ENCODE data around the gene SURF6. TPM values are rescaled to one million over a fixed set of nuclear protein-coding genes. Genes with fewer than 3 reads are reported as not detected.

The SURF6 gene
- total and polyA plus RNA-seq, 5 donors from 2014 or later = 5.4 to 14.6 (median 7.5) TPM

- DNase-seq = no peak
- peaks cover 25% of the 10 kb centered on the region for H3K36me3 Mint-ChIP-seq
Observed at GRCh38 chr9:133344979-133345378, 9.0 kb upstream of the SURF6 start.

GRCh38 chr9:133344071-133344470 is 8.1 kb upstream of the SURF6 start:
- no peaks in the 10 kb centered on the region for H3K9me3 Mint-ChIP-seq
- Histone ChIP-seq H3K4me1 (ENCODE audit: control insufficient read depth, insufficient read depth, low read length, poor library complexity, severe bottlenecking) (peaks cover 34% of the 10 kb centered on the region), H3K27ac (ENCODE audit: insufficient read depth, low read length, poor library complexity, severe bottlenecking) (no peak overlapping the region), H3K4me3 (ENCODE audit: low read depth, low read length) (no peak overlapping the region), H3K9me3 (ENCODE audit: control insufficient read depth in 2 of 2, low read length in 2 of 2) (no peaks in the 10 kb centered on the region), H3K27me3 (ENCODE audit: control insufficient read depth, insufficient read depth, low read length) (no peaks in the 10 kb centered on the region), H3K36me3 (ENCODE audit: control insufficient read depth, insufficient read depth, low read length) (peaks cover 28% of the 10 kb centered on the region)
- H3K36me3 Mint-ChIP-seq = peaks cover 27% of the 10 kb centered on the region
- H3K27ac Mint-ChIP-seq = no peak overlapping the region
- peak overlapping the region in 1 of 4 donors; percentile 88 for H3K4me3 Mint-ChIP-seq
- no peak for ATAC-seq (ENCODE audit: low read depth in 2 of 2)
- H3K27me3 Mint-ChIP-seq = no peaks in the 10 kb centered on the region
- no peak for DNase-seq
- peaks cover 0 to 60% (median 33%) of the 10 kb centered on the region in 4 donors for H3K4me1 Mint-ChIP-seq

More at GRCh38 chr9:133344979-133345378, 9.0 kb upstream of the SURF6 start:
- Histone ChIP-seq H3K4me1 (ENCODE audit: control insufficient read depth, insufficient read depth, low read length, poor library complexity, severe bottlenecking) (peaks cover 39% of the 10 kb centered on the region), H3K4me3 (ENCODE audit: low read depth, low read length) (no peak overlapping the region), H3K27me3 (ENCODE audit: control insufficient read depth, insufficient read depth, low read length) (no peaks in the 10 kb centered on the region), H3K36me3 (ENCODE audit: control insufficient read depth, insufficient read depth, low read length) (peaks cover 37% of the 10 kb centered on the region), H3K9me3 (ENCODE audit: control insufficient read depth in 2 of 2, low read length in 2 of 2) (no peaks in the 10 kb centered on the region), H3K27ac (ENCODE audit: insufficient read depth, low read length, poor library complexity, severe bottlenecking) (no peak overlapping the region)
- H3K27ac Mint-ChIP-seq = no peak overlapping the region
- H3K9me3 Mint-ChIP-seq = no peaks in the 10 kb centered on the region
- no peaks in the 10 kb centered on the region for H3K27me3 Mint-ChIP-seq
- H3K4me1 Mint-ChIP-seq = peaks cover 0 to 59% (median 36%) of the 10 kb centered on the region in 4 donors
- H3K4me3 Mint-ChIP-seq = peak overlapping the region in 2 of 4 donors; percentile 36 to 88
- no peak for ATAC-seq (ENCODE audit: low read depth in 2 of 2)

GRCh38 chr9:133342570-133342969 is 6.6 kb upstream of the SURF6 start:
- Mint-ChIP-seq H3K36me3 (peaks cover 20% of the 10 kb centered on the region), H3K9me3 (no peaks in the 10 kb centered on the region), H3K4me3 (no peak overlapping the region), H3K27me3 (no peaks in the 10 kb centered on the region), H3K4me1 (peaks cover 0 to 56% (median 25%) of the 10 kb centered on the region in 4 donors), H3K27ac (no peak overlapping the region)
- Histone ChIP-seq H3K4me3 (ENCODE audit: low read depth, low read length) (no peak overlapping the region), H3K4me1 (ENCODE audit: control insufficient read depth, insufficient read depth, low read length, poor library complexity, severe bottlenecking) (peaks cover 27% of the 10 kb centered on the region), H3K9me3 (ENCODE audit: control insufficient read depth in 2 of 2, low read length in 2 of 2) (no peaks in the 10 kb centered on the region), H3K36me3 (ENCODE audit: control insufficient read depth, insufficient read depth, low read length) (peaks cover 27% of the 10 kb centered on the region), H3K27me3 (ENCODE audit: control insufficient read depth, insufficient read depth, low read length) (no peaks in the 10 kb centered on the region), H3K27ac (ENCODE audit: insufficient read depth, low read length, poor library complexity, severe bottlenecking) (no peak overlapping the region)
- ATAC-seq (ENCODE audit: low read depth in 2 of 2) (no peak), DNase-seq (no peak)

- H3K4me1 ChIP-seq (ENCODE audit: control insufficient read depth, insufficient read depth, low read length, poor library complexity, severe bottlenecking) = peaks cover 26% of the 10 kb centered on the region
- no peak for DNase-seq
Observed at GRCh38 chr9:133342069-133342406, 6.0 kb upstream of the SURF6 start.

GRCh38 chr9:133341369-133342068 is 5.5 kb upstream of the SURF6 start:
- Histone ChIP-seq H3K27ac (ENCODE audit: insufficient read depth, low read length, poor library complexity, severe bottlenecking) (no peak overlapping the region), H3K27me3 (ENCODE audit: control insufficient read depth, insufficient read depth, low read length) (no peaks in the 10 kb centered on the region), H3K4me3 (ENCODE audit: low read depth, low read length) (no peak overlapping the region), H3K4me1 (ENCODE audit: control insufficient read depth, insufficient read depth, low read length, poor library complexity, severe bottlenecking) (peaks cover 26% of the 10 kb centered on the region), H3K9me3 (ENCODE audit: control insufficient read depth in 2 of 2, low read length in 2 of 2) (no peaks in the 10 kb centered on the region), H3K36me3 (ENCODE audit: control insufficient read depth, insufficient read depth, low read length) (peaks cover 27% of the 10 kb centered on the region)
- Mint-ChIP-seq H3K4me1 (peaks cover 0 to 53% (median 23%) of the 10 kb centered on the region in 4 donors), H3K36me3 (peaks cover 20% of the 10 kb centered on the region), H3K27me3 (no peaks in the 10 kb centered on the region), H3K27ac (peak overlapping the region in 1 of 3 donors; percentile 42), H3K4me3 (no peak overlapping the region), H3K9me3 (no peaks in the 10 kb centered on the region)
- DNase-seq = no peak
- peak; percentile 13 to 24 for ATAC-seq (ENCODE audit: low read depth in 2 of 2)

More at GRCh38 chr9:133342069-133342406, 6.0 kb upstream of the SURF6 start:
- Mint-ChIP-seq H3K27me3 (no peaks in the 10 kb centered on the region), H3K27ac (no peak overlapping the region), H3K36me3 (peaks cover 20% of the 10 kb centered on the region), H3K4me1 (peaks cover 0 to 54% (median 26%) of the 10 kb centered on the region in 4 donors), H3K9me3 (no peaks in the 10 kb centered on the region), H3K4me3 (no peak overlapping the region)
- ATAC-seq (ENCODE audit: low read depth in 2 of 2) = peak in 1 of 2 donors; percentile 12
- Histone ChIP-seq H3K27ac (ENCODE audit: insufficient read depth, low read length, poor library complexity, severe bottlenecking) (no peak overlapping the region), H3K36me3 (ENCODE audit: control insufficient read depth, insufficient read depth, low read length) (peaks cover 27% of the 10 kb centered on the region), H3K27me3 (ENCODE audit: control insufficient read depth, insufficient read depth, low read length) (no peaks in the 10 kb centered on the region), H3K9me3 (ENCODE audit: control insufficient read depth in 2 of 2, low read length in 2 of 2) (no peaks in the 10 kb centered on the region), H3K4me3 (ENCODE audit: low read depth, low read length) (no peak overlapping the region)

- DNase-seq = no peak
- H3K27me3 ChIP-seq (ENCODE audit: control insufficient read depth, insufficient read depth, low read length) = no peaks in the 10 kb centered on the region
- H3K27ac ChIP-seq (ENCODE audit: insufficient read depth, low read length, poor library complexity, severe bottlenecking) = no peak overlapping the region
- H3K36me3 ChIP-seq (ENCODE audit: control insufficient read depth, insufficient read depth, low read length) = peaks cover 27% of the 10 kb centered on the region
- H3K4me3 ChIP-seq (ENCODE audit: low read depth, low read length) = peak overlapping the region; percentile 11
- peak overlapping the region in 2 of 4 donors; percentile 31 to 78 for H3K4me3 Mint-ChIP-seq
- H3K9me3 Mint-ChIP-seq = no peaks in the 10 kb centered on the region
- peaks cover 20% of the 10 kb centered on the region for H3K36me3 Mint-ChIP-seq
- no peaks in the 10 kb centered on the region for H3K27me3 Mint-ChIP-seq
- peaks cover 24% of the 10 kb centered on the region for H3K4me1 ChIP-seq (ENCODE audit: control insufficient read depth, insufficient read depth, low read length, poor library complexity, severe bottlenecking)
- peaks cover 0 to 53% (median 20%) of the 10 kb centered on the region in 4 donors for H3K4me1 Mint-ChIP-seq
- H3K9me3 ChIP-seq (ENCODE audit: control insufficient read depth in 2 of 2, low read length in 2 of 2) = no peaks in the 10 kb centered on the region
- H3K27ac Mint-ChIP-seq = peak overlapping the region in 2 of 3 donors; percentile 68 to 94
- ATAC-seq (ENCODE audit: low read depth in 2 of 2) = no peak
Observed at GRCh38 chr9:133340916-133341315, 4.9 kb upstream of the SURF6 start.

- H3K27ac ChIP-seq (ENCODE audit: insufficient read depth, low read length, poor library complexity, severe bottlenecking) = no peak overlapping the region
- no peak for ATAC-seq (ENCODE audit: low read depth in 2 of 2)
- Mint-ChIP-seq H3K27me3 (no peaks in the 10 kb centered on the region), H3K9me3 (no peaks in the 10 kb centered on the region), H3K36me3 (peaks cover 20% of the 10 kb centered on the region), H3K27ac (peak overlapping the region; percentile 68 to 94 (median 93)), H3K4me3 (peak overlapping the region in 3 of 4 donors; percentile 33 to 78 (median 52)), H3K4me1 (peaks cover 0 to 57% (median 24%) of the 10 kb centered on the region in 4 donors)
- H3K4me3 ChIP-seq (ENCODE audit: low read depth, low read length) = peak overlapping the region; percentile 11
- DNase-seq = peak in 1 of 3 donors; percentile 61
- no peaks in the 10 kb centered on the region for H3K9me3 ChIP-seq (ENCODE audit: control insufficient read depth in 2 of 2, low read length in 2 of 2)
- H3K4me1 ChIP-seq (ENCODE audit: control insufficient read depth, insufficient read depth, low read length, poor library complexity, severe bottlenecking) = peaks cover 26% of the 10 kb centered on the region
- H3K36me3 ChIP-seq (ENCODE audit: control insufficient read depth, insufficient read depth, low read length) = peaks cover 27% of the 10 kb centered on the region
- no peaks in the 10 kb centered on the region for H3K27me3 ChIP-seq (ENCODE audit: control insufficient read depth, insufficient read depth, low read length)
Observed at GRCh38 chr9:133340256-133340655, 4.3 kb upstream of the SURF6 start.

GRCh38 chr9:133339641-133340040 is 3.7 kb upstream of the SURF6 start:
- H3K27me3 ChIP-seq (ENCODE audit: control insufficient read depth, insufficient read depth, low read length) = no peaks in the 10 kb centered on the region
- H3K4me1 Mint-ChIP-seq = peaks cover 0 to 62% (median 26%) of the 10 kb centered on the region in 4 donors
- no peaks in the 10 kb centered on the region for H3K9me3 Mint-ChIP-seq
- no peak overlapping the region for H3K4me3 ChIP-seq (ENCODE audit: low read depth, low read length)
- H3K36me3 Mint-ChIP-seq = peaks cover 20% of the 10 kb centered on the region
- H3K9me3 ChIP-seq (ENCODE audit: control insufficient read depth in 2 of 2, low read length in 2 of 2) = no peaks in the 10 kb centered on the region
- H3K4me3 Mint-ChIP-seq = peak overlapping the region in 3 of 4 donors; percentile 33 to 78 (median 71)
- peaks cover 32% of the 10 kb centered on the region for H3K4me1 ChIP-seq (ENCODE audit: control insufficient read depth, insufficient read depth, low read length, poor library complexity, severe bottlenecking)
- H3K27ac ChIP-seq (ENCODE audit: insufficient read depth, low read length, poor library complexity, severe bottlenecking) = no peak overlapping the region
- H3K36me3 ChIP-seq (ENCODE audit: control insufficient read depth, insufficient read depth, low read length) = peaks cover 25% of the 10 kb centered on the region
- no peaks in the 10 kb centered on the region for H3K27me3 Mint-ChIP-seq
- ATAC-seq (ENCODE audit: low read depth in 2 of 2) = no peak
- peak overlapping the region; percentile 68 to 94 (median 93) for H3K27ac Mint-ChIP-seq
- no peak for DNase-seq
